HFF-Myc (cell line): Measurements from ENCODE around the gene ZNF605.
"Not testable (repeated sequence)": the region's sequence is repeated elsewhere in the genome, so short reads cannot be mapped to it uniquely, and the experiment has no call there.

Source experiments
- DNase-seq: peaks from one replicate; pipeline ENCODE4 v3.0.0-alpha.2; 2011; ENCODE audit warnings: low read depth; ENCODE audit errors: extremely low read depth
- H3K4me3 ChIP-seq: replicated peaks from 2 replicates; pipeline ENCODE4 v1.5.1; 2011; ENCODE audit warnings: low read depth, mild to moderate bottlenecking, control low read depth, low read length
- CTCF ChIP-seq: IDR thresholded peaks from 2 replicates; pipeline ENCODE4 v1.5.1; 2012; ENCODE audit warnings: mild to moderate bottlenecking, low read depth, low read length, control low read depth; ENCODE audit errors: missing control alignments

Gene ZNF605

GRCh38 chr12:132967736-132968135 is 11.6 kb upstream of the ZNF605 start:
- H3K4me3 ChIP-seq = no peak overlapping the region
- TF ChIP-seq CTCF = no peak
- no peak for DNase-seq

- no peak overlapping the region for H3K4me3 ChIP-seq
- TF ChIP-seq CTCF = no peak
- DNase-seq = no peak
Measured at GRCh38 chr12:132966676-132967415, 10.7 kb upstream of the ZNF605 start.

DNA sequence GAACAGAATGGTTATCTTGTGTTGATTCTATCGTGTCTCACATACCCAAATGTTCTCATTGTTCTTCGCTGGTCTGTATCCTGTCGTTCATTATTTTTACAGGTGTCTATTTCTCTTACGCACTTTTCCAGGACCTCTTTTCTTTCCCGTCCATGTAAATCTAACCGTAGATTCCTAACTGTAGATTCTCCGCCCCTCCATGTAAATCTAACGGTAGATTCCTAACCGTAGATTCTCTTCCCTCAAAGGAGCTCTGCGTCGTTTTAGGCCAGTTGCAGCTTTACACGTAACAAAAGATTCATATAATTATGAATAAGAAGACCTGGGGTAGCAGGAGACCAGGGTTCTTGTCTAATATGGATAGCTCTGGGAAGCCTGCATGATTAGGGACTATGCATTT is 9.7 kb upstream of the ZNF605 start:
- TF ChIP-seq CTCF = no peak

GRCh38 chr12:132963947-132964346 is 7.8 kb upstream of the ZNF605 start:
- not testable (repeated sequence) for H3K4me3 ChIP-seq, DNase-seq
- TF ChIP-seq CTCF = peak; percentile 18

More for the DNA sequence above, 9.7 kb upstream of the ZNF605 start:
- no peak overlapping the region for H3K4me3 ChIP-seq
- DNase-seq = no peak

- H3K4me3 ChIP-seq, DNase-seq: not testable (repeated sequence)
Measured at GRCh38 chr12:132961790-132962189, 5.7 kb upstream of the ZNF605 start.

GRCh38 chr12:132955094-132956010 is 754 bp downstream of the ZNF605 start:
- peak; percentile 14 for DNase-seq
- peak overlapping the region; percentile 78 for H3K4me3 ChIP-seq
- TF ChIP-seq CTCF = no peak

GRCh38 chr12:132954471-132955048 is 1.5 kb downstream of the ZNF605 start:
- H3K4me3 ChIP-seq = peak overlapping the region; percentile 78

More at GRCh38 chr12:132954471-132955048, 1.5 kb downstream of the ZNF605 start:
- TF ChIP-seq CTCF = no peak
- no peak for DNase-seq
